Measurements from ENCODE around the gene ADAMTSL3.

Gene ADAMTSL3

GRCh38 chr15:83690676-83691075, 36.8 kb downstream of the ADAMTSL3 start:
- no peak overlapping the region for H3K4me3 ChIP-seq (replicated peaks; ENCODE audit: low read depth, low read length)
- H3K27me3 ChIP-seq (replicated peaks; ENCODE audit: control insufficient read depth, insufficient read depth, low read length), result no peaks in the 10 kb centered on the region; the same call in 1 of the 2 replicates
- H3K36me3 ChIP-seq (ENCODE audit: control insufficient read depth, insufficient read depth, low read length), result no peaks in the 10 kb centered on the region
- TF ChIP-seq, protein P1, sequence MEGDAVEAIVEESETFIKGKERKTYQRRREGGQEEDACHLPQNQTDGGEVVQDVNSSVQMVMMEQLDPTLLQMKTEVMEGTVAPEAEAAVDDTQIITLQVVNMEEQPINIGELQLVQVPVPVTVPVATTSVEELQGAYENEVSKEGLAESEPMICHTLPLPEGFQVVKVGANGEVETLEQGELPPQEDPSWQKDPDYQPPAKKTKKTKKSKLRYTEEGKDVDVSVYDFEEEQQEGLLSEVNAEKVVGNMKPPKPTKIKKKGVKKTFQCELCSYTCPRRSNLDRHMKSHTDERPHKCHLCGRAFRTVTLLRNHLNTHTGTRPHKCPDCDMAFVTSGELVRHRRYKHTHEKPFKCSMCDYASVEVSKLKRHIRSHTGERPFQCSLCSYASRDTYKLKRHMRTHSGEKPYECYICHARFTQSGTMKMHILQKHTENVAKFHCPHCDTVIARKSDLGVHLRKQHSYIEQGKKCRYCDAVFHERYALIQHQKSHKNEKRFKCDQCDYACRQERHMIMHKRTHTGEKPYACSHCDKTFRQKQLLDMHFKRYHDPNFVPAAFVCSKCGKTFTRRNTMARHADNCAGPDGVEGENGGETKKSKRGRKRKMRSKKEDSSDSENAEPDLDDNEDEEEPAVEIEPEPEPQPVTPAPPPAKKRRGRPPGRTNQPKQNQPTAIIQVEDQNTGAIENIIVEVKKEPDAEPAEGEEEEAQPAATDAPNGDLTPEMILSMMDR (IDR thresholded peaks at IDR 0.05; ENCODE audit: insufficient read depth, low read length, poor library complexity, severe bottlenecking), result no peak
- DNase-seq (ENCODE audit: extremely low read depth, insufficient read length), result no peak

- no peak for DNase-seq (ENCODE audit: extremely low read depth, insufficient read length)
- Histone ChIP-seq H3K27me3 (replicated peaks; ENCODE audit: control insufficient read depth, insufficient read depth, low read length) (no peaks in the 10 kb centered on the region; the same call in 1 of the 2 replicates), H3K4me3 (replicated peaks; ENCODE audit: low read depth, low read length) (no peak overlapping the region), H3K36me3 (ENCODE audit: control insufficient read depth, insufficient read depth, low read length) (no peaks in the 10 kb centered on the region)
- TF ChIP-seq, protein P1 (IDR thresholded peaks at IDR 0.05; ENCODE audit: insufficient read depth, low read length, poor library complexity, severe bottlenecking), result no peak
These were observed 39.0 kb downstream of the ADAMTSL3 start for GRCh38 chr15:83692746-83693581.

- DNase-seq (ENCODE audit: extremely low read depth, insufficient read length), result no peak
- Histone ChIP-seq H3K27me3 (replicated peaks; ENCODE audit: control insufficient read depth, insufficient read depth, low read length) (no peaks in the 10 kb centered on the region; the same call in 1 of the 2 replicates), H3K36me3 (ENCODE audit: control insufficient read depth, insufficient read depth, low read length) (no peaks in the 10 kb centered on the region), H3K4me3 (replicated peaks; ENCODE audit: low read depth, low read length) (no peak overlapping the region)
- TF ChIP-seq, protein P1 (IDR thresholded peaks at IDR 0.05; ENCODE audit: insufficient read depth, low read length, poor library complexity, severe bottlenecking), result no peak
These were observed 40.1 kb downstream of the ADAMTSL3 start for GRCh38 chr15:83694015-83694414.

- Histone ChIP-seq H3K36me3 (ENCODE audit: control insufficient read depth, insufficient read depth, low read length) (no peaks in the 10 kb centered on the region), H3K27me3 (replicated peaks; ENCODE audit: control insufficient read depth, insufficient read depth, low read length) (no peaks in the 10 kb centered on the region; the same call in 1 of the 2 replicates), H3K4me3 (replicated peaks; ENCODE audit: low read depth, low read length) (no peak overlapping the region)
- TF ChIP-seq, protein P1 (IDR thresholded peaks at IDR 0.05; ENCODE audit: insufficient read depth, low read length, poor library complexity, severe bottlenecking), result no peak
- no peak for DNase-seq (ENCODE audit: extremely low read depth, insufficient read length)
These were observed 40.6 kb downstream of the ADAMTSL3 start for GRCh38 chr15:83694536-83694935.

- DNase-seq (ENCODE audit: extremely low read depth, insufficient read length), result no peak
- H3K27me3 ChIP-seq (replicated peaks; ENCODE audit: control insufficient read depth, insufficient read depth, low read length), result no peaks in the 10 kb centered on the region; the same call in 1 of the 2 replicates
- H3K4me3 ChIP-seq (replicated peaks; ENCODE audit: low read depth, low read length), result no peak overlapping the region
- TF ChIP-seq, protein P1 (IDR thresholded peaks at IDR 0.05; ENCODE audit: insufficient read depth, low read length, poor library complexity, severe bottlenecking), result no peak
- no peaks in the 10 kb centered on the region for H3K36me3 ChIP-seq (ENCODE audit: control insufficient read depth, insufficient read depth, low read length)
These were observed 41.3 kb downstream of the ADAMTSL3 start for GRCh38 chr15:83695246-83695645.

All from GM06990 (cell line).